Body of pancreas (tissue), 4 donors: ENCODE results near the gene RNF212. TPM values are rescaled to one million over a fixed set of nuclear protein-coding genes. Genes with fewer than 3 reads are reported as not detected.

Experiments
- ATAC-seq: fragments of 150-250 bp; one replicate; pipeline ENCODE4 v1.9.1; 2016
- DNase-seq, 4 donors: peaks; one replicate each; pipeline ENCODE4 v3.0.0-alpha.2; 2019
- H3K27ac ChIP-seq, 4 donors: fragments of 200-600 bp; sonication (generic); 1 replicate in 3 of 4; 2 replicates in 1 of 4; pipeline versions ENCODE4 v1.5.1 to v1.6.1; 2016 to 2019; ENCODE audit warnings: mild to moderate bottlenecking in 1 of 4, mixed read lengths in 1 of 4, moderate library complexity in 1 of 4
- H3K27me3 ChIP-seq, 2 donors: fragments of 200-600 bp; sonication (generic); one replicate each; pipeline ENCODE4 v1.6.0; 2016; ENCODE audit warnings: mild to moderate bottlenecking in 1 of 2
- H3K36me3 ChIP-seq, 2 donors: fragments of 200-600 bp; sonication (generic); replicated peaks in 1 of 2; 2 replicates each; pipeline ENCODE4 v1.5.1; 2016; ENCODE audit warnings: low read depth in 2 of 2; ENCODE audit not compliant: insufficient read depth in 1 of 2
- H3K4me1 ChIP-seq: fragments of 200-600 bp; sonication (generic); one replicate; pipeline ENCODE4 v1.6.0; 2016
- H3K4me3 ChIP-seq, 2 donors: fragments of 200-600 bp; sonication (generic); 1 replicate in 1 of 2; 2 replicates in 1 of 2; pipeline ENCODE4 v1.5.1; 2016 to 2019
- H3K9me3 ChIP-seq, 3 donors: fragments of 200-600 bp; sonication (generic); 1 replicate in 2 of 3; 2 replicates in 1 of 3; pipeline ENCODE4 v1.5.1; 2016
- POLR2A ChIP-seq, 3 donors: fragments of 450-650 bp; IDR thresholded peaks; one replicate each; pipeline ENCODE4 v1.6.1; 2016; ENCODE audit warnings: antibody characterized with exemption in 3 of 3, mild to moderate bottlenecking in 2 of 3
- WGBS, 2 donors: methylation state at CpG; one replicate each; pipeline ENCODE4 v1.1.5; 2017; 5-methylcytosine and 5-hydroxymethylcytosine counted together
- intact Hi-C: fragments of 100-400 bp; cut with DNase I; formaldehyde crosslinking; loops from one replicate; pipeline ENCODE4 v1.15.1; 2023
- total RNA-seq, 2 donors: library from RNA; depleted of rRNA; stranded (reverse); fragments of >200 nt; gene quantifications; one replicate each; pipeline ENCODE4 v1.1.0, GENCODE V29; 2016
- TF ChIP-seq, protein P1 (sequence below), 7 experiments: fragments of 450-650 bp in 4 of 7; fragments of 200-600 bp in 3 of 7; sonication (generic) in 3 of 7; IDR thresholded peaks; one replicate each; pipeline ENCODE4 v1.5.1; 2016 to 2019; ENCODE audit warnings: antibody characterized with exemption in 7 of 7

Gene RNF212
- total RNA-seq, 2 donors from 2014 or later, result 8.2 to 20.5 TPM

DNA sequence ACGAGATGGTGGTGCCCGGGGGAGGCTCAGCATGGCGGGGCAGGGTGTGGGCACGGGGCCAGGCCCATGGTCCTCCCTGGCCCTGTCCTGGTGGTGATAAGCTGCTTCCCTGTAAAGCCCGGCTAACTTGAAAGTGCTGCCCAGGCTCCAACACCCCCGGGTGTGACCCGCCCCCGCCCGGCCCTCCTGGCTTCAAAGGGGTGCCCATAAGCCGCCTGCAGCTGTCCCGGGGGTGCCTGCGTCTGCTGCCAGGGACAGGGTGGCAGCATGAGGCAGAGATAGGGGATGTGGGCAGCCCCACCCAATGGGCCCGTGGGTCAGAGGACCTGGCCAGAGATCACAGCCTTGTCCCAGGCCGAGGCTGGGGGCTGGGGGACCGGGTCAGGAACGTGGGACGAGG lies 83.8 kb downstream of the RNF212 start:
- no peak for DNase-seq
- no peak overlapping the region for H3K4me3 ChIP-seq
- ATAC-seq, result no peak
- intact Hi-C loops, result no loop called here
- 41 to 47% methylated on average over 7 to 12 of the region's 17 CpGs for WGBS, 2 donors
- peaks cover 1 to 2% of the 10 kb centered on the region in 2 donors for H3K36me3 ChIP-seq
- no peaks in the 10 kb centered on the region for H3K9me3 ChIP-seq
- no peaks in the 10 kb centered on the region for H3K27me3 ChIP-seq
- peaks cover 25% of the 10 kb centered on the region for H3K4me1 ChIP-seq
- no peak overlapping the region for H3K27ac ChIP-seq
- TF ChIP-seq, protein P1, sequence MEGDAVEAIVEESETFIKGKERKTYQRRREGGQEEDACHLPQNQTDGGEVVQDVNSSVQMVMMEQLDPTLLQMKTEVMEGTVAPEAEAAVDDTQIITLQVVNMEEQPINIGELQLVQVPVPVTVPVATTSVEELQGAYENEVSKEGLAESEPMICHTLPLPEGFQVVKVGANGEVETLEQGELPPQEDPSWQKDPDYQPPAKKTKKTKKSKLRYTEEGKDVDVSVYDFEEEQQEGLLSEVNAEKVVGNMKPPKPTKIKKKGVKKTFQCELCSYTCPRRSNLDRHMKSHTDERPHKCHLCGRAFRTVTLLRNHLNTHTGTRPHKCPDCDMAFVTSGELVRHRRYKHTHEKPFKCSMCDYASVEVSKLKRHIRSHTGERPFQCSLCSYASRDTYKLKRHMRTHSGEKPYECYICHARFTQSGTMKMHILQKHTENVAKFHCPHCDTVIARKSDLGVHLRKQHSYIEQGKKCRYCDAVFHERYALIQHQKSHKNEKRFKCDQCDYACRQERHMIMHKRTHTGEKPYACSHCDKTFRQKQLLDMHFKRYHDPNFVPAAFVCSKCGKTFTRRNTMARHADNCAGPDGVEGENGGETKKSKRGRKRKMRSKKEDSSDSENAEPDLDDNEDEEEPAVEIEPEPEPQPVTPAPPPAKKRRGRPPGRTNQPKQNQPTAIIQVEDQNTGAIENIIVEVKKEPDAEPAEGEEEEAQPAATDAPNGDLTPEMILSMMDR (IDR thresholded peaks at IDR 0.05), result no peak
- TF ChIP-seq POLR2A (IDR thresholded peaks at IDR 0.05), result no peak

DNA sequence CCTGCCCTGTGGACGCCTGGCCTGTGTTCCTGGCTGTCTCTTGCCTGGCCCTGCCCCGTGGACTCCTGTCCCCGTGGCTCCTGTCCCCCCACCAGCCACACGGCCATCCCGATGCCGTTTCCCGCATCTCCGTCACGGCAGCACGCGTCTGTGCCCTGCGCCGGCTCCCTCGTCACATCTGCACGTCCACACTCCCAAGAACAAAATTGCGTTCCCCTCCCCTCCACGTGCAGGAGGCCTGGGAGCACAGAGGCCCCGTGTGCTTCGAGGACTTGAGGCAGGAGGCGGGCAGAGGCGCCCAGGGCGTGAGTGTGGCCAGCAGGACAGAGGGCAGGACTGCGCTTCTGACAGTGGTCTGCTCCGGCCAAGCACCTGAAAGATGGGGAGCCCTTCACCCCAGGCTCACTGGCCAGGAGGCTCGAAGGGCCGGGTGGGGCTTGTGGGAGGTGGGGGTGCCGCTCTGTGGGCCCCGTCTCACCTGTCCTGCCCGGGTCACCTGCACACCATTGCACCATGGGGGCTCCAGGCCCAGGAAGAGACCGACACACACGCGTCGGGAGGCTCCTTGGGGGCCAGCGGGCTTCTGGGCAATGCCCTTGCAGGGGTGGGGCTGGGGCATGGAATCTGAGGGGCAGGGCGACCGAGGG lies 84.7 kb downstream of the RNF212 start:
- H3K36me3 ChIP-seq, result peaks cover 4 to 5% of the 10 kb centered on the region in 2 donors
- H3K27ac ChIP-seq, result no peak overlapping the region
- peaks cover 22% of the 10 kb centered on the region for H3K4me1 ChIP-seq
- intact Hi-C loops, result no loop called here
- ATAC-seq (no peak), DNase-seq (no peak)
- no peaks in the 10 kb centered on the region for H3K9me3 ChIP-seq
- TF ChIP-seq, protein P1 (IDR thresholded peaks at IDR 0.05), result no peak
- no peak for TF ChIP-seq POLR2A (IDR thresholded peaks at IDR 0.05)
- WGBS, 2 donors, result 61 to 75% methylated on average over 19 to 34 of the region's 36 CpGs
- no peaks in the 10 kb centered on the region for H3K27me3 ChIP-seq
- no peak overlapping the region for H3K4me3 ChIP-seq

DNA sequence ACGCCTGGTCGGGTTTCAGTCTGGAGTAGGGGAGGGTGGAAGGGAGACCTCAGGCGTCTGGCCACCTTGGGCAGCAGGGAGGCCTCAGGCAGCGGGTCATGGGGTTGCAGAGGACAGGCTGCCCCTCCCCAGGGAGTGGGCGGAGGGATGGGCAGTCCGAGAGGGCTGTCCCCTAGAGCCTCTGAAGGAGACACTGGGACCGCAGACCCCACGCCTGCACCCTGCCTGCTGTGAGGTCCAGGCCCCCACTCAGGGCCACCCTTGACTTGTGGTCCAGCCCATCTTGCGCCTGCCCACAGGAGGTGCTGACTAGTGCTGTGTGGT lies 85.5 kb downstream of the RNF212 start:
- H3K27me3 ChIP-seq, result no peaks in the 10 kb centered on the region
- DNase-seq, result no peak

DNA sequence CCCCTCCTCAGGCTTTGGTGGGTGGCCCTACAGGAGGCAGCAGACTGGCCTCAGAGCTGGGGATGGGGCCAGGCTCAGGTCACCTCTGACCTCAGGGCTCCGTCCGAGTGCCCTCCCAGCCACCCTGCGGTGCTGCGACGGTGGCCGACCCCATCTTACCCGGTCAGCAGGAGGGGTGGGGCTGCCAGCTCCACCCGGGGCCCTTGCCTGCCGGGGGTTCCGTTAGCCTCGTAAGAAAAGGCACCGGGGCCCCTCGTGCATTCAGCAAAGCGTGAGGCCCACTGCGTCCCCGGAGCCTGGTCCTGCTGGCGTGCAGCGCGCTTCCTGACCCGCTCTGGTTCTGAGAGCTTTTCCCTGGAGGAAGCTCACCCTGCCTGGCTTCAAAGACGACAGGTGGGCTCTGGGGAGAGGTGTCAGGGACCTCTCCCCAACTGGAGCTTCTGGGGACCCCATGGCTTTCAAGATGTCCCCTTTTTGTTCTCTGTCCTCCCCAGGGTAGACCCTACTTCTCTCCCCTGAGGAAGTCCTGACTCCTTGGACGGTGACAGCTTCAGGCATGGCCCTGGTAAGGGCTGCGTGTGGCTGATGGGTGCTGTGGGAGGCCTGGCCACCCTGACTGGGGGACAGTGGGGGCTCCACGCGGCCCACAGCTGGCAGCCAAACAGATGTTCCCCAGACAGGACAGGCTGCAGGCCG lies 86.0 kb downstream of the RNF212 start:
- H3K9me3 ChIP-seq, result no peaks in the 10 kb centered on the region
- peaks cover 22% of the 10 kb centered on the region for H3K4me1 ChIP-seq
- ATAC-seq (no peak), DNase-seq (no peak)
- 40 to 59% methylated on average over 1 to 18 of the region's 26 CpGs for WGBS, 2 donors
- H3K27me3 ChIP-seq, result no peaks in the 10 kb centered on the region
- intact Hi-C loops, result no loop called here
- H3K27ac ChIP-seq, result no peak overlapping the region
- H3K36me3 ChIP-seq, result peaks cover 4 to 5% of the 10 kb centered on the region in 2 donors
- TF ChIP-seq POLR2A (IDR thresholded peaks at IDR 0.05), result no peak
- TF ChIP-seq, protein P1 (IDR thresholded peaks at IDR 0.05), result no peak
- no peak overlapping the region for H3K4me3 ChIP-seq

More for the DNA sequence above, 85.5 kb downstream of the RNF212 start:
- H3K36me3 ChIP-seq, result peaks cover 4 to 5% of the 10 kb centered on the region in 2 donors
- no peak for ATAC-seq
- H3K9me3 ChIP-seq, result no peaks in the 10 kb centered on the region
- no peak overlapping the region for H3K27ac ChIP-seq
- WGBS, 2 donors, result 24 to 60% methylated on average over 3 to 9 of the region's 9 CpGs
- H3K4me1 ChIP-seq, result peaks cover 22% of the 10 kb centered on the region
- TF ChIP-seq, protein P1 (IDR thresholded peaks at IDR 0.05), result no peak
- TF ChIP-seq POLR2A (IDR thresholded peaks at IDR 0.05), result no peak
- intact Hi-C loops, result no loop called here
- no peak overlapping the region for H3K4me3 ChIP-seq
